ENCODE measurements around the gene GRM7.

GRM7 gene

GRCh38 chr3:7322957-7323669 is 462.2 kb downstream of the GRM7 start:
- TF ChIP-seq CTCF (IDR thresholded peaks at IDR 0.05; ENCODE audit: control insufficient read depth, extremely low read depth, insufficient read depth), result no peak

GRCh38 chr3:7328339-7328738 is 467.4 kb downstream of the GRM7 start:
- H3K4me3 ChIP-seq (ENCODE audit: low read depth, low read length), result no peak overlapping the region
- no peak for DNase-seq (ENCODE audit: low read depth)

More at GRCh38 chr3:7322957-7323669, 462.2 kb downstream of the GRM7 start:
- no peak overlapping the region for H3K4me3 ChIP-seq (ENCODE audit: low read depth, low read length)
- no peak for DNase-seq (ENCODE audit: low read depth)

GRCh38 chr3:7332696-7333095 is 471.8 kb downstream of the GRM7 start:
- no peak overlapping the region for H3K4me3 ChIP-seq (ENCODE audit: low read depth, low read length)
- no peak for DNase-seq (ENCODE audit: low read depth)
- TF ChIP-seq CTCF (IDR thresholded peaks at IDR 0.05; ENCODE audit: control insufficient read depth, extremely low read depth, insufficient read depth), result no peak

More at GRCh38 chr3:7328339-7328738, 467.4 kb downstream of the GRM7 start:
- TF ChIP-seq CTCF (IDR thresholded peaks at IDR 0.05; ENCODE audit: control insufficient read depth, extremely low read depth, insufficient read depth), result no peak

- no peak overlapping the region for H3K4me3 ChIP-seq (ENCODE audit: low read depth, low read length)
- no peak for DNase-seq (ENCODE audit: low read depth)
- TF ChIP-seq CTCF (IDR thresholded peaks at IDR 0.05; ENCODE audit: control insufficient read depth, extremely low read depth, insufficient read depth), result no peak
Observed at GRCh38 chr3:7333125-7333524, 472.2 kb downstream of the GRM7 start.

- DNase-seq (ENCODE audit: low read depth), result no peak
- H3K4me3 ChIP-seq (ENCODE audit: low read depth, low read length), result no peak overlapping the region
- TF ChIP-seq CTCF (IDR thresholded peaks at IDR 0.05; ENCODE audit: control insufficient read depth, extremely low read depth, insufficient read depth), result no peak
Observed at GRCh38 chr3:7340795-7341194, 479.9 kb downstream of the GRM7 start.

- TF ChIP-seq CTCF (IDR thresholded peaks at IDR 0.05; ENCODE audit: control insufficient read depth, extremely low read depth, insufficient read depth), result no peak
- no peak for DNase-seq (ENCODE audit: low read depth)
- no peak overlapping the region for H3K4me3 ChIP-seq (ENCODE audit: low read depth, low read length)
Observed at GRCh38 chr3:7346364-7346763, 485.4 kb downstream of the GRM7 start.

GRCh38 chr3:7357101-7357500 is 496.2 kb downstream of the GRM7 start:
- TF ChIP-seq CTCF (IDR thresholded peaks at IDR 0.05; ENCODE audit: control insufficient read depth, extremely low read depth, insufficient read depth), result no peak
- DNase-seq (ENCODE audit: low read depth), result no peak

More at GRCh38 chr3:7357101-7357500, 496.2 kb downstream of the GRM7 start:
- H3K4me3 ChIP-seq (ENCODE audit: low read depth, low read length), result no peak overlapping the region
